HFF-Myc (cell line): ENCODE measurements around the gene FBXO8.

ENCODE experiments used
- DNase-seq: peaks from one replicate; pipeline ENCODE4 v3.0.0-alpha.2; 2011; ENCODE audit warnings: low read depth; ENCODE audit errors: extremely low read depth
- H3K4me3 ChIP-seq: replicated peaks from 2 replicates; pipeline ENCODE4 v1.5.1; 2011; ENCODE audit warnings: low read depth, mild to moderate bottlenecking, control low read depth, low read length
- CTCF ChIP-seq: IDR thresholded peaks from 2 replicates; pipeline ENCODE4 v1.5.1; 2012; ENCODE audit warnings: mild to moderate bottlenecking, low read depth, low read length, control low read depth; ENCODE audit errors: missing control alignments

FBXO8 gene

GRCh38 chr4:174236359-174236758, 47.1 kb downstream of the FBXO8 start:
- no peak for DNase-seq
- TF ChIP-seq CTCF: no peak
- H3K4me3 ChIP-seq: no peak overlapping the region

GRCh38 chr4:174230680-174231079, 52.8 kb downstream of the FBXO8 start:
- no peak overlapping the region for H3K4me3 ChIP-seq
- no peak for DNase-seq
- no peak for TF ChIP-seq CTCF

- DNase-seq: no peak
- no peak for TF ChIP-seq CTCF
- H3K4me3 ChIP-seq: no peak overlapping the region
Measured at GRCh38 chr4:174230148-174230547, 53.3 kb downstream of the FBXO8 start.

- DNase-seq: no peak
- no peak overlapping the region for H3K4me3 ChIP-seq
- TF ChIP-seq CTCF: no peak
Measured at GRCh38 chr4:174228988-174229387, 54.5 kb downstream of the FBXO8 start.

- DNase-seq: no peak
- no peak for TF ChIP-seq CTCF
- no peak overlapping the region for H3K4me3 ChIP-seq
Measured at GRCh38 chr4:174225349-174226049, 58.0 kb downstream of the FBXO8 start.

- no peak for TF ChIP-seq CTCF
- DNase-seq: no peak
- H3K4me3 ChIP-seq: no peak overlapping the region
Measured at GRCh38 chr4:174224550-174224949, 58.9 kb downstream of the FBXO8 start.
